NB4 (cell line): ENCODE results near the gene ST8SIA2.

Experiments
- DNase-seq: peaks from one replicate; pipeline ENCODE4 v3.0.0; 2010; ENCODE audit warnings: low read depth
- H3K4me3 ChIP-seq: one replicate; pipeline ENCODE4 v1.5.1; 2011; ENCODE audit warnings: mild to moderate bottlenecking, low read depth, low read length, moderate library complexity
- MYC ChIP-seq: IDR thresholded peaks from 2 replicates; pipeline ENCODE4 v1.6.1; 2011; ENCODE audit warnings: low read depth, low read length
- POLR2A ChIP-seq: IDR thresholded peaks from 2 replicates; pipeline ENCODE4 v1.6.1; 2011; ENCODE audit warnings: mild to moderate bottlenecking; ENCODE audit not compliant: insufficient read length; ENCODE audit errors: extremely low read depth
- TF ChIP-seq, protein P1 (sequence below): IDR thresholded peaks from 2 replicates; pipeline ENCODE4 v1.6.1; 2011; ENCODE audit warnings: low read depth, low read length
- TF ChIP-seq, protein P2 (sequence below): IDR thresholded peaks from one replicate; pipeline ENCODE4 v1.5.1; 2012; ENCODE audit warnings: low read depth, low read length

ST8SIA2 gene

GRCh38 chr15:92400980-92401787, 7.5 kb downstream of the ST8SIA2 start:
- no peak for DNase-seq
- TF ChIP-seq, protein P1, sequence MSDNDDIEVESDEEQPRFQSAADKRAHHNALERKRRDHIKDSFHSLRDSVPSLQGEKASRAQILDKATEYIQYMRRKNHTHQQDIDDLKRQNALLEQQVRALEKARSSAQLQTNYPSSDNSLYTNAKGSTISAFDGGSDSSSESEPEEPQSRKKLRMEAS: no peak
- TF ChIP-seq POLR2A (no peak), MYC (no peak)
- TF ChIP-seq, protein P2, sequence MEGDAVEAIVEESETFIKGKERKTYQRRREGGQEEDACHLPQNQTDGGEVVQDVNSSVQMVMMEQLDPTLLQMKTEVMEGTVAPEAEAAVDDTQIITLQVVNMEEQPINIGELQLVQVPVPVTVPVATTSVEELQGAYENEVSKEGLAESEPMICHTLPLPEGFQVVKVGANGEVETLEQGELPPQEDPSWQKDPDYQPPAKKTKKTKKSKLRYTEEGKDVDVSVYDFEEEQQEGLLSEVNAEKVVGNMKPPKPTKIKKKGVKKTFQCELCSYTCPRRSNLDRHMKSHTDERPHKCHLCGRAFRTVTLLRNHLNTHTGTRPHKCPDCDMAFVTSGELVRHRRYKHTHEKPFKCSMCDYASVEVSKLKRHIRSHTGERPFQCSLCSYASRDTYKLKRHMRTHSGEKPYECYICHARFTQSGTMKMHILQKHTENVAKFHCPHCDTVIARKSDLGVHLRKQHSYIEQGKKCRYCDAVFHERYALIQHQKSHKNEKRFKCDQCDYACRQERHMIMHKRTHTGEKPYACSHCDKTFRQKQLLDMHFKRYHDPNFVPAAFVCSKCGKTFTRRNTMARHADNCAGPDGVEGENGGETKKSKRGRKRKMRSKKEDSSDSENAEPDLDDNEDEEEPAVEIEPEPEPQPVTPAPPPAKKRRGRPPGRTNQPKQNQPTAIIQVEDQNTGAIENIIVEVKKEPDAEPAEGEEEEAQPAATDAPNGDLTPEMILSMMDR: no peak

GRCh38 chr15:92402751-92403150, 9.1 kb downstream of the ST8SIA2 start:
- TF ChIP-seq, protein P1: no peak
- TF ChIP-seq POLR2A (no peak), MYC (no peak)
- TF ChIP-seq, protein P2: no peak
- H3K4me3 ChIP-seq: no peak overlapping the region
- no peak for DNase-seq

More at GRCh38 chr15:92400980-92401787, 7.5 kb downstream of the ST8SIA2 start:
- H3K4me3 ChIP-seq: no peak overlapping the region

GRCh38 chr15:92405942-92406341, 12.3 kb downstream of the ST8SIA2 start:
- DNase-seq: no peak
- no peak overlapping the region for H3K4me3 ChIP-seq
- TF ChIP-seq POLR2A (no peak), MYC (no peak)
- TF ChIP-seq, protein P1: no peak
- TF ChIP-seq, protein P2: no peak

- H3K4me3 ChIP-seq: no peak overlapping the region
- no peak for DNase-seq
- TF ChIP-seq POLR2A (no peak), MYC (no peak)
- TF ChIP-seq, protein P2: no peak
- TF ChIP-seq, protein P1: no peak
Observed at GRCh38 chr15:92407321-92407720, 13.6 kb downstream of the ST8SIA2 start.

- no peak for DNase-seq
- TF ChIP-seq, protein P2: no peak
- TF ChIP-seq, protein P1: no peak
- TF ChIP-seq POLR2A (no peak), MYC (no peak)
- H3K4me3 ChIP-seq: no peak overlapping the region
Observed at GRCh38 chr15:92407916-92408315, 14.2 kb downstream of the ST8SIA2 start.
